ENCODE measurements around the gene SP9. TPM values are rescaled to one million over a fixed set of nuclear protein-coding genes. Genes with fewer than 3 reads are reported as not detected.

The SP9 gene
- total and polyA plus RNA-seq, 9 of the 15 experiments (the other 6 are each of a cell fraction or from before 2014, with no cell fraction given), result 0.04 to 0.23 (median 0.11) TPM; not detected in 3

GRCh38 chr2:174336501-174337336 is 2.0 kb downstream of the SP9 start (continued):
- TF ChIP-seq NEUROD1 (IDR thresholded peaks at IDR 0.05; ENCODE audit: borderline replicate concordance, low read depth, low read length, partially characterized antibody) (no peak), MCM2 (IDR thresholded peaks at IDR 0.05; ENCODE audit: low read depth) (no peak), PTTG1 (tag; IDR thresholded peaks at IDR 0.05; ENCODE audit: low read depth) (no peak), SP2 (IDR thresholded peaks at IDR 0.05; ENCODE audit: extremely low read depth, low read depth, low read length, poor library complexity, severe bottlenecking) (no peak), ELF2 (CRISPR knock-in tag; IDR thresholded peaks at IDR 0.05) (no peak), E2F6 (IDR thresholded peaks at IDR 0.05; ENCODE audit: borderline replicate concordance in 1 of 2, extremely low read depth in 1 of 2, insufficient read depth in 1 of 2, insufficient read length in 1 of 2, low read depth in 1 of 2, low read length in 1 of 2, poor library complexity in 1 of 2, severe bottlenecking in 1 of 2) (peak; percentile 77 to 83), LEF1 (IDR thresholded peaks at IDR 0.05) (no peak), ZNF668 (CRISPR knock-in tag; IDR thresholded peaks at IDR 0.05) (no peak), ZNF655 (CRISPR knock-in tag; IDR thresholded peaks at IDR 0.05) (no peak)
- TF ChIP-seq, protein P1, sequence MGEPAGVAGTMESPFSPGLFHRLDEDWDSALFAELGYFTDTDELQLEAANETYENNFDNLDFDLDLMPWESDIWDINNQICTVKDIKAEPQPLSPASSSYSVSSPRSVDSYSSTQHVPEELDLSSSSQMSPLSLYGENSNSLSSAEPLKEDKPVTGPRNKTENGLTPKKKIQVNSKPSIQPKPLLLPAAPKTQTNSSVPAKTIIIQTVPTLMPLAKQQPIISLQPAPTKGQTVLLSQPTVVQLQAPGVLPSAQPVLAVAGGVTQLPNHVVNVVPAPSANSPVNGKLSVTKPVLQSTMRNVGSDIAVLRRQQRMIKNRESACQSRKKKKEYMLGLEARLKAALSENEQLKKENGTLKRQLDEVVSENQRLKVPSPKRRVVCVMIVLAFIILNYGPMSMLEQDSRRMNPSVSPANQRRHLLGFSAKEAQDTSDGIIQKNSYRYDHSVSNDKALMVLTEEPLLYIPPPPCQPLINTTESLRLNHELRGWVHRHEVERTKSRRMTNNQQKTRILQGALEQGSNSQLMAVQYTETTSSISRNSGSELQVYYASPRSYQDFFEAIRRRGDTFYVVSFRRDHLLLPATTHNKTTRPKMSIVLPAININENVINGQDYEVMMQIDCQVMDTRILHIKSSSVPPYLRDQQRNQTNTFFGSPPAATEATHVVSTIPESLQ (CRISPR knock-in tag; IDR thresholded peaks at IDR 0.05), result peak; percentile 91; the same call in 1 of the 2 replicates
